ENCODE measurements around the gene LYPD4. TPM values are rescaled to one million over a fixed set of nuclear protein-coding genes. Genes with fewer than 3 reads are reported as not detected.
"Not testable (repeated sequence)": the region's sequence is repeated elsewhere in the genome, so short reads cannot be mapped to it uniquely, and the experiment has no call there.

Gene LYPD4
- polyA plus RNA-seq, 2 of the 4 experiments (the other 2 are of a cell fraction), result not detected

DNA sequence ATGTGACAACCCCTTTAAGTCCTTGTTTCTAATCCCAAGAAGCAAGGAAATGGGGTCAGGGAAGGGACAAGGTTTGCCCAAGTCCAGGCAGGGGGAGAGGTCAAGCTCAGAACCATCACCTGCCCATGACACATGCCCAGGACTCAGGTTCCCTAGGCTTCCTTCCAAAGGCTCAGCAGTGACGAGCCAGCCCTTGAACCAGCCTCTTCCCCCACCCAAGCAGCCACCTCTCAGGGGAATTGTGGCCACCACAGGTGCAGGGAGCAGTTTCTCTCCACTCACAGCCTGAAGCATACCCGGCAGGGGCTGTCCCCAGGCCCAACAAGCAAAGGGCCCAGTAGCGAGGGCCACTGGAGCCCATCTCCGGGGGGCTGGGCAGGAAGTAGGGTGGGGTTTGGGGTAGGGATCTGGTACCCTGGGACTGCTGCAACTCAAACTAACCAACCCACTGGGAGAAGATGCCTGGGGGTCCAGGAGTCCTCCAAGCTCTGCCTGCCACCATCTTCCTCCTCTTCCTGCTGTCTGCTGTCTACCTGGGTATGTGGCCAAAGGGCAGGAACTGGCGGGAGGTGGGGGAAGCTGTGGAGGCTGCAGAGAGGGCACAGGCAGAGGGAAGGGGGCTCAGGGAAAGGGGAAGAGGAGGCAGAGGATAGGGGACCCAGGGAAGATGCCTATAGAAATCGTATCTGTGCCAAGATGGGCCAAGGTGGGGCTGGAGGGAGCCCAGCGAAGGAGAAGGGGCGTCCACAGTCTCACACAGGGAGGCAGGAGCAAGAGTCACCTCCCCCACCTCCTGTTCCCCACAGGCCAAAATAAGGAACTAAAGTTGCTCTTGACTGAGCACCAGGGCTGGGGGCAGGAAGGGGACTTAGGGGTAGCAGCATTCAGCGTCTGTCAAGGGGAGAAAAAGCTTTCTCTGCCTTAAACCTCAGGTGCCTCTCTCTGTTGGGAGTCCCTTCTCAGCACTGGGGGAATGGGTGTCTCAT lies 32.7 kb upstream of the LYPD4 start, which contains the start of gene CD79A:
Gene CD79A, plus strand, starts transcription at position 433 of the 986 bp plus-strand sequence. Its CDS starts 26 bp downstream, at position 459.
- no peak for DNase-seq (ENCODE audit: low read depth in 1 of 2, low spot score in 1 of 2)
- Histone ChIP-seq H3K27ac (peak within 1 kb of the TSS in 1 of 2 experiments; percentile 2; a peak in 3 of 6 replicates), H3K4me2 (no peak within 1 kb of the TSS), H3K9me3 (no peaks in the 10 kb centered on the region), H3K4me1 (peaks cover 10% of the 10 kb centered on the region), H3K4me3 (no peak within 1 kb of the TSS)
- TF ChIP-seq, protein P1, sequence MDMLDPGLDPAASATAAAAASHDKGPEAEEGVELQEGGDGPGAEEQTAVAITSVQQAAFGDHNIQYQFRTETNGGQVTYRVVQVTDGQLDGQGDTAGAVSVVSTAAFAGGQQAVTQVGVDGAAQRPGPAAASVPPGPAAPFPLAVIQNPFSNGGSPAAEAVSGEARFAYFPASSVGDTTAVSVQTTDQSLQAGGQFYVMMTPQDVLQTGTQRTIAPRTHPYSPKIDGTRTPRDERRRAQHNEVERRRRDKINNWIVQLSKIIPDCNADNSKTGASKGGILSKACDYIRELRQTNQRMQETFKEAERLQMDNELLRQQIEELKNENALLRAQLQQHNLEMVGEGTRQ (IDR thresholded peaks at IDR 0.05), result 0 out of 2 replicates have a peak, but pooled peaks have one; percentile 8
- no peak for TF ChIP-seq ZSCAN20 (CRISPR knock-in tag; IDR thresholded peaks at IDR 0.05)
- no peak for TF ChIP-seq BHLHE40 (IDR thresholded peaks at IDR 0.05; ENCODE audit: low read depth, low read length)
- POLR2A ChIA-PET, result interaction anchor here (0.9 kb wide), 1 partner anchor 17 kb away, joined by 5 read pairs; the partner anchor contains the start of gene RPS19
- no peak for ATAC-seq
- WGBS (ENCODE audit: missing lambda C conversion rate), result 78% methylated on average over 8 of the region's 9 CpGs
- no peak for FAIRE-seq
- CTCF ChIA-PET, result interaction anchor here (1.1 to 8.4 kb wide), 10 partner anchors 9 to 81 kb away, joined by 3 to 87 read pairs (median 5); partner anchors contain the start of genes ERFL, RABAC1 and RPS19

DNA sequence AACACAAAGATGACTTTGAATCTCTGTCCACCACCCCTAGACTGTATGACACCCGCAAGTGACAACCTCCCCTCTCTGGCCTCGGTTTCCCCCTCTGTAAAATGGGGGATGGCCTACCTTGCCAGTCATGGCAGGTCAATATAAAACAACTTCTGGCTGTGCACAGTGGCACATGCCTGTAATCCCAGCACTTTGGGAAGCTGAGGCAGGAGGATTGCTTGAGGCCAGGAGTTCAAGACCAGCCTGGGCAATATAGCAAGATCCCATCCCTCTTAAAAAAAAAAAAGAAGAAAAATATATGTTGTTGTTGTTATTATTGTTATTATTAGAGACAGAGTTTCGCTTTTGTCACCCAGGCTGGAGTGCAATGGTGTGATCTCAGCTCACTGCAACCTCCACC lies 31.5 kb upstream of the LYPD4 start:
- not testable (repeated sequence) for H3K4me2 ChIP-seq; DNase-seq (ENCODE audit: low read depth in 1 of 2, low spot score in 1 of 2); H3K4me3 ChIP-seq; H3K4me1 ChIP-seq; H3K27ac ChIP-seq; H3K9me3 ChIP-seq; ATAC-seq; FAIRE-seq
- CTCF ChIA-PET, result interaction anchor here (0.7 to 8.4 kb wide), 10 partner anchors 10 to 159 kb away, joined by 4 to 87 read pairs (median 7); partner anchors contain the start of genes ERFL, RABAC1 and RPS19
- WGBS (ENCODE audit: missing lambda C conversion rate), result 62% methylated on average over 3 of the region's 3 CpGs
- POLR2A ChIA-PET, result interaction anchor here (0.6 to 1.0 kb wide), 3 partner anchors 16 to 461 kb away, joined by 3 to 5 read pairs (median 3); partner anchors contain the start of gene RPS19

DNA sequence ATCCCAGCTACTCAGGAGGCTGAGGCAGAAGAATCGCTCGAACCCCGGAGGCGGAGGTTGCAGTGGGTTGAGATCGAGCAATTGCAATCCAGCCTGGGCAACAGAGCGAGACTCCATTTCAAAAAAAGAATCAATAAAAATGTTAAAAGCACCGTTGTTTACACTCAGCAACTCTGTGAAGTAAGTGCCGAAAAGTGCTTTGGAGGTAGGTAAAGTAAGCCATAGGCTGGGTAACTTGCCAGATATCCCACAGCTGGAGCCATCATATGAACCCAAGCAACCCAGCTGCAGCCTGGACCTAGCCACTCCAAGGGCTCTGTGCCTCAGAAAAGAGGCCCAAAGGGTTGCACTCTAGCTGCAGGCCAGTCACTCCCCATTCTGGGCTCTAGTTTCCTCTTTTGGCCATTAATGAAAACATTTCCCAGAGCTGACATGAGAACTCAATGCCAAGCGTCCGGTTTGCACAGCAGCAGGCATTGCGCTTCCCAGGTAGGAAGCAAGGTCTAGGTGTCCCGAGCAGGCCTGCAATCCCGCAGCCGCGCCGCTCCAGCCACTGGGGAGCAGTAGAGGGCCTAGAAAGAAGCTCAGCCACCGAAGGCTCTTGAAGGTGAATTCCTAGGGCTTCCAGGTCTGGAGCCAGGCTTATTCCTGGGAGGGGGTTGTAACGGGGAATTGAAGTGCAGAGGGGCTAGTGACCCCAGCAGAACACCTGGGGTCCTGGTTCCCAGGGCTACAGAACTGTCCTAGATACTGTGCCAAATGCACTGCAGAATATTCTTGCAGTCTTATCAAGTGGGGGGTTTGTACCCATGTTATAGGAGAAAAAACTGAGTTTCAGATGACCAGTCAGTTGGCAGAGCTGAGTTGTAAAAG lies 28.5 kb upstream of the LYPD4 start:
- Histone ChIP-seq H3K4me2 (no peak overlapping the region), H3K27ac (no peak overlapping the region), H3K9me3 (no peaks in the 10 kb centered on the region), H3K4me3 (no peak overlapping the region), H3K4me1 (peaks cover 35% of the 10 kb centered on the region)
- ChIA-PET POLR2A (interaction anchor here (0.5 to 5.0 kb wide), 13 partner anchors 9 to 1131 kb away, joined by 3 to 102 read pairs (median 5); partner anchors contain the start of genes ARHGEF1, ERFL, RABAC1 and RPS19), CTCF (interaction anchor here (0.7 to 8.4 kb wide), 28 partner anchors 9 to 373 kb away, joined by 3 to 87 read pairs (median 8); partner anchors contain the start of genes ARHGEF1, ERFL, RABAC1 and RPS19)
- DNase-seq (ENCODE audit: low read depth in 1 of 2, low spot score in 1 of 2) (peak; percentile 90 to 94), ATAC-seq (peak; percentile 63 to 79), FAIRE-seq (peak; percentile 94)
- 50% methylated on average over 18 of the region's 18 CpGs for WGBS (ENCODE audit: missing lambda C conversion rate)
- TF ChIP-seq, protein P2, sequence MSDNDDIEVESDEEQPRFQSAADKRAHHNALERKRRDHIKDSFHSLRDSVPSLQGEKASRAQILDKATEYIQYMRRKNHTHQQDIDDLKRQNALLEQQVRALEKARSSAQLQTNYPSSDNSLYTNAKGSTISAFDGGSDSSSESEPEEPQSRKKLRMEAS (IDR thresholded peaks at IDR 0.05), result peak; percentile 48; the same call in 1 of the 2 replicates
- TF ChIP-seq HOXA7 (CRISPR knock-in tag; IDR thresholded peaks at IDR 0.05) (peak; percentile 99), MAZ (IDR thresholded peaks at IDR 0.05; ENCODE audit: borderline replicate concordance, low read depth, low read length) (0 out of 2 replicates have a peak, but pooled peaks have one; percentile 28), SMC3 (IDR thresholded peaks at IDR 0.05) (peak; percentile 83), NR3C1 (IDR thresholded peaks at IDR 0.05) (no peak), FOSL2 (IDR thresholded peaks at IDR 0.05) (no peak), FOSL2 (CRISPR knock-in tag; IDR thresholded peaks at IDR 0.05) (peak; percentile 32), CEBPB (IDR thresholded peaks at IDR 0.05) (peak in 1 of 2 experiments; percentile 59; a peak in 1 of 4 replicates), EP300 (IDR thresholded peaks at IDR 0.05) (no peak), CBX8 (IDR thresholded peaks at IDR 0.05) (no peak), EHF (CRISPR knock-in tag; IDR thresholded peaks at IDR 0.05) (peak; percentile 90; the same call in 1 of the 2 replicates), GATA3 (IDR thresholded peaks at IDR 0.05; ENCODE audit: borderline replicate concordance) (peak; percentile 69), FOXS1 (CRISPR knock-in tag; IDR thresholded peaks at IDR 0.05) (0 out of 2 replicates have a peak, but pooled peaks have one; percentile 43), FOSB (CRISPR knock-in tag; IDR thresholded peaks at IDR 0.05) (peak; percentile 98), POLR2AphosphoS2 (conservative IDR thresholded peaks at IDR 0.05; ENCODE audit: low read length) (peak; percentile 99), JUN (IDR thresholded peaks at IDR 0.05) (peak; percentile 75 to 86; a peak in 4 of 5 replicates)
- TF ChIP-seq, protein P1 (IDR thresholded peaks at IDR 0.05), result no peak
- TF ChIP-seq, protein P3, sequence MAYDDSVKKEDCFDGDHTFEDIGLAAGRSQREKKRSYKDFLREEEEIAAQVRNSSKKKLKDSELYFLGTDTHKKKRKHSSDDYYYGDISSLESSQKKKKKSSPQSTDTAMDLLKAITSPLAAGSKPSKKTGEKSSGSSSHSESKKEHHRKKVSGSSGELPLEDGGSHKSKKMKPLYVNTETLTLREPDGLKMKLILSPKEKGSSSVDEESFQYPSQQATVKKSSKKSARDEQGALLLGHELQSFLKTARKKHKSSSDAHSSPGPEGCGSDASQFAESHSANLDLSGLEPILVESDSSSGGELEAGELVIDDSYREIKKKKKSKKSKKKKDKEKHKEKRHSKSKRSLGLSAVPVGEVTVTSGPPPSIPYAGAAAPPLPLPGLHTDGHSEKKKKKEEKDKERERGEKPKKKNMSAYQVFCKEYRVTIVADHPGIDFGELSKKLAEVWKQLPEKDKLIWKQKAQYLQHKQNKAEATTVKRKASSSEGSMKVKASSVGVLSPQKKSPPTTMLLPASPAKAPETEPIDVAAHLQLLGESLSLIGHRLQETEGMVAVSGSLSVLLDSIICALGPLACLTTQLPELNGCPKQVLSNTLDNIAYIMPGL (CRISPR knock-in tag; IDR thresholded peaks at IDR 0.05; ENCODE audit: borderline replicate concordance), result 0 out of 2 replicates have a peak, but pooled peaks have one; percentile 73
- TF ChIP-seq, protein P4, sequence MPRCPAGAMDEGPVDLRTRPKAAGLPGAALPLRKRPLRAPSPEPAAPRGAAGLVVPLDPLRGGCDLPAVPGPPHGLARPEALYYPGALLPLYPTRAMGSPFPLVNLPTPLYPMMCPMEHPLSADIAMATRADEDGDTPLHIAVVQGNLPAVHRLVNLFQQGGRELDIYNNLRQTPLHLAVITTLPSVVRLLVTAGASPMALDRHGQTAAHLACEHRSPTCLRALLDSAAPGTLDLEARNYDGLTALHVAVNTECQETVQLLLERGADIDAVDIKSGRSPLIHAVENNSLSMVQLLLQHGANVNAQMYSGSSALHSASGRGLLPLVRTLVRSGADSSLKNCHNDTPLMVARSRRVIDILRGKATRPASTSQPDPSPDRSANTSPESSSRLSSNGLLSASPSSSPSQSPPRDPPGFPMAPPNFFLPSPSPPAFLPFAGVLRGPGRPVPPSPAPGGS (IDR thresholded peaks at IDR 0.05), result peak; percentile 70
- TF ChIP-seq, protein P5, sequence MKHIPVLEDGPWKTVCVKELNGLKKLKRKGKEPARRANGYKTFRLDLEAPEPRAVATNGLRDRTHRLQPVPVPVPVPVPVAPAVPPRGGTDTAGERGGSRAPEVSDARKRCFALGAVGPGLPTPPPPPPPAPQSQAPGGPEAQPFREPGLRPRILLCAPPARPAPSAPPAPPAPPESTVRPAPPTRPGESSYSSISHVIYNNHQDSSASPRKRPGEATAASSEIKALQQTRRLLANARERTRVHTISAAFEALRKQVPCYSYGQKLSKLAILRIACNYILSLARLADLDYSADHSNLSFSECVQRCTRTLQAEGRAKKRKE (CRISPR knock-in tag; IDR thresholded peaks at IDR 0.05; ENCODE audit: low read depth), result peak; percentile 70; the same call in 1 of the 2 replicates
